ENCODE measurements around the gene RASAL3.
A peak's percentile ranks its signal among the peaks of the same experiment; 100 is the strongest.

GRCh38 chr19:15449620-15450527 is 14.5 kb downstream of the RASAL3 start, which contains the start of gene WIZ:
- TF ChIP-seq CTCF (IDR thresholded peaks at IDR 0.05) = no peak
- TF ChIP-seq POLR2A (IDR thresholded peaks at IDR 0.05) = no peak
- TF ChIP-seq POLR2AphosphoS5 (IDR thresholded peaks at IDR 0.05) = peak in 2 of 4 donors; percentile 20 to 46
